GM12878 (cell line): ENCODE results near the gene SCAP. TPM values are rescaled to one million over a fixed set of nuclear protein-coding genes. Genes with fewer than 3 reads are reported as not detected.

Source experiments
- ATAC-seq: fragments of 200-7000 bp; cut with Tn5 transposase; 3 replicates; pipeline ENCODE4 v1.9.1; 2020; ENCODE audit warnings: mild to moderate bottlenecking, moderate library complexity
- BruUV-seq: library from RNA; stranded (reverse); fragments of 400-500 nt; replicated peaks from 2 replicates; lab custom pipeline; 2021; lab: Mats Ljungman, UMichigan
- CTCF ChIA-PET: fragments of 300-600 bp; sonication (Branson Sonifier 250); formaldehyde crosslinking; extraction: SDS; loops from one replicate; lab custom pipeline; 2021; ENCODE audit warnings: inconsistent platforms; lab: Yijun Ruan, JAX
- POLR2A ChIA-PET: fragments of 350-600 bp; formaldehyde crosslinking; extraction: SDS; loops from one replicate; lab custom pipeline; 2021; ENCODE audit warnings: inconsistent platforms; lab: Charles Lee
- RAD21 ChIA-PET: fragments of 300-600 bp; sonication (Branson Sonifier 250); formaldehyde crosslinking; loops from one replicate; lab custom pipeline; 2023; ENCODE audit warnings: antibody characterized with exemption; ENCODE audit not compliant: unreplicated experiment; lab: Charles Lee
- SMC1A ChIA-PET: fragments of 300-600 bp; sonication (Branson Sonifier 250); formaldehyde crosslinking; loops from one replicate; lab custom pipeline; 2023; ENCODE audit not compliant: unreplicated experiment, uncharacterized antibody; lab: Charles Lee
- DNase-seq: peaks from one replicate; pipeline ENCODE4 v3.0.0-alpha.2; 2011; ENCODE audit warnings: low read depth, low spot score
- FAIRE-seq: peaks from 3 replicates; lab custom pipeline; 2011; peaks lifted over from hg19 to GRCh38; lab: Jason Lieb, UNC
- H2AFZ ChIP-seq: 2 replicates; pipeline ENCODE4 v1.6.0; 2011; ENCODE audit warnings: low read depth, low read length, control low read depth; ENCODE audit not compliant: control insufficient read depth
- H3K27ac ChIP-seq: 2 replicates; pipeline ENCODE4 v1.5.1; 2011; ENCODE audit warnings: control low read depth; ENCODE audit not compliant: control insufficient read depth, insufficient read depth
- H3K27me3 ChIP-seq, 2 experiments: replicated peaks in 1 of 2; 2 replicates each; pipeline versions ENCODE4 v1.6.0 to v1.6.1; 2011; ENCODE audit warnings: low read length in 1 of 2; ENCODE audit not compliant: control insufficient read depth in 2 of 2, insufficient read depth in 2 of 2
- H3K36me3 ChIP-seq, 2 experiments: 2 replicates each; pipeline ENCODE4 v1.5.1; 2011; ENCODE audit warnings: low read length in 1 of 2; ENCODE audit not compliant: control insufficient read depth in 2 of 2, insufficient read depth in 2 of 2
- H3K4me1 ChIP-seq: 2 replicates; pipeline ENCODE4 v1.6.1; 2011; ENCODE audit warnings: mild to moderate bottlenecking, low read length, moderate library complexity, mixed read lengths; ENCODE audit not compliant: control insufficient read depth, insufficient read depth
- H3K4me2 ChIP-seq: 2 replicates; pipeline ENCODE4 v1.6.0; 2011; ENCODE audit warnings: control low read depth; ENCODE audit not compliant: control insufficient read depth, insufficient read depth
- H3K4me3 ChIP-seq: fragments of 200-600 bp; sonication (generic); 2 replicates; pipeline ENCODE4 v1.5.1; 2016
- H3K79me2 ChIP-seq: 2 replicates; pipeline ENCODE4 v1.6.0; 2011; ENCODE audit warnings: low read length; ENCODE audit not compliant: control insufficient read depth, insufficient read depth
- H3K9ac ChIP-seq: 2 replicates; pipeline ENCODE4 v1.8.0; 2011; ENCODE audit warnings: low read length, control low read depth, mixed read lengths; ENCODE audit not compliant: control insufficient read depth, insufficient read depth
- H3K9me3 ChIP-seq: replicated peaks from 3 replicates; pipeline ENCODE4 v1.5.1; 2011; ENCODE audit warnings: mild to moderate bottlenecking, low read length; ENCODE audit not compliant: control insufficient read depth, insufficient read depth
- H4K20me1 ChIP-seq: 2 replicates; pipeline ENCODE4 v1.6.0; 2011; ENCODE audit not compliant: control insufficient read depth, insufficient read depth
- CBX5 ChIP-seq: sonication (generic); IDR thresholded peaks from 2 replicates; pipeline ENCODE4 v1.6.1; 2016; ENCODE audit warnings: low read depth, moderate library complexity, mild to moderate bottlenecking, inconsistent platforms
- NR2F1 ChIP-seq: fragments of 450-650 bp; conservative IDR thresholded peaks from 2 replicates; pipeline ENCODE4 v1.6.1; 2017; ENCODE audit warnings: mild to moderate bottlenecking
- RELB ChIP-seq: fragments of 450-650 bp; IDR thresholded peaks from 2 replicates; pipeline ENCODE4 v1.6.1; 2017; ENCODE audit warnings: low read depth, mild to moderate bottlenecking, moderate library complexity
- SMC3 ChIP-seq: IDR thresholded peaks from 2 replicates; pipeline ENCODE4 v1.6.1; 2011; ENCODE audit warnings: low read length, improper control_type of control experiment, borderline replicate concordance
- STAT3 ChIP-seq: IDR thresholded peaks from 2 replicates; pipeline ENCODE4 v1.6.1; 2011; ENCODE audit warnings: low read depth, low read length, improper control_type of control experiment
- WGBS: methylation state at CpG from one replicate; pipeline ENCODE4 v1.1.6; 2016; ENCODE audit warnings: low lambda C conversion rate; ENCODE audit not compliant: insufficient replicate concordance, insufficient coverage; ENCODE audit errors: missing lambda C conversion rate; 5-methylcytosine and 5-hydroxymethylcytosine counted together
- in situ Hi-C: fragments of 300-500 bp; cut with MboI; formaldehyde crosslinking; loops from 9 replicates; pipeline ENCODE4 v1.14.3; 2018; ENCODE audit warnings: mixed read lengths
- intact Hi-C: fragments of 100-400 bp; cut with micrococcal nuclease; formaldehyde crosslinking; loops from one replicate; pipeline ENCODE4 v1.14.2; 2022; ENCODE audit not compliant: unreplicated experiment
- polyA plus RNA-seq, 11 experiments: library from polyadenylated mRNA; depleted of rRNA in 4 of 11; unstranded in 6 of 11; stranded (reverse) in 5 of 11; fragments of >200 nt; fragmentation: Nextera tagmentation in 4 of 11; fragmentation: Illumina TruSeq in 1 of 11; extraction: Ambion mirVana in 4 of 11; extraction: Trizol in 1 of 11; gene quantifications; 1 replicate in 1 of 11; 2 replicates in 10 of 11; pipeline versions ENCODE4 v1.2.1 to v1.2.3, GENCODE V29; 2011 to 2016; ENCODE audit warnings: inconsistent platforms in 2 of 11, missing spikeins in 2 of 11, low read depth in 1 of 11
- total RNA-seq, 4 experiments: library from RNA; depleted of rRNA in 3 of 4; stranded (reverse); fragments of >200 nt in 3 of 4; fragmentation: Illumina TruSeq in 1 of 4; extraction: Trizol in 1 of 4; gene quantifications; 2 replicates each; pipeline versions ENCODE4 v1.2.1 to v1.2.3, GENCODE V29; 2013 to 2021

Gene SCAP
- total and polyA plus RNA-seq, 10 of the 15 experiments (the other 5 are each of a cell fraction or from before 2014, with no cell fraction given): 1.5 to 64.1 (median 27.9) TPM

- FAIRE-seq: no peak
Measured at GRCh38 chr3:47479826-47480160, 4.1 kb upstream of the SCAP start.

More at GRCh38 chr3:47479826-47480160, 4.1 kb upstream of the SCAP start:
- no peak overlapping the region for H3K4me2 ChIP-seq
- H3K9ac ChIP-seq: no peak overlapping the region
- peaks cover 9% of the 10 kb centered on the region for H3K79me2 ChIP-seq
- no peaks in the 10 kb centered on the region for H3K36me3 ChIP-seq
- intact Hi-C loops (loop anchor here (5.0 kb wide), 1 partner anchor 33 kb away; the partner anchor contains the start of gene ELP6), in situ Hi-C loops (loop anchor here (5.0 kb wide), 1 partner anchor 57 kb away; no protein-coding TSS in a partner anchor)
- SMC1A ChIA-PET: interaction anchor here (1.1 kb wide), 1 partner anchor 43 kb away, joined by 3 read pairs; no protein-coding TSS in a partner anchor
- DNase-seq (no peak), ATAC-seq (no peak)
- CTCF ChIA-PET: interaction anchor here (7.3 kb wide), 1 partner anchor 58 kb away, joined by 118 read pairs; no protein-coding TSS in a partner anchor
- H4K20me1 ChIP-seq: no peaks in the 10 kb centered on the region
- RAD21 ChIA-PET: no interaction called here
- TF ChIP-seq SMC3: no peak
- TF ChIP-seq STAT3: no peak
- TF ChIP-seq CBX5: no peak
- TF ChIP-seq NR2F1: no peak
- TF ChIP-seq RELB: no peak
- H3K27ac ChIP-seq: no peak overlapping the region
- BruUV-seq: no TSS peak
- H3K4me1 ChIP-seq: peaks cover 3% of the 10 kb centered on the region; the same call in 1 of the 2 replicates
- POLR2A ChIA-PET: no interaction called here
- no peaks in the 10 kb centered on the region for H3K27me3 ChIP-seq
- WGBS: 100% methylated on average over 2 of the region's 2 CpGs
- H2AFZ ChIP-seq: no peak overlapping the region
- H3K4me3 ChIP-seq: no peak overlapping the region
- H3K9me3 ChIP-seq: no peaks in the 10 kb centered on the region
